ENCODE results near the gene NOP10. TPM values are rescaled to one million over a fixed set of nuclear protein-coding genes. Genes with fewer than 3 reads are reported as not detected.

Gene NOP10
- total RNA-seq, 1 experiment from 2014 or later = 235 TPM

DNA sequence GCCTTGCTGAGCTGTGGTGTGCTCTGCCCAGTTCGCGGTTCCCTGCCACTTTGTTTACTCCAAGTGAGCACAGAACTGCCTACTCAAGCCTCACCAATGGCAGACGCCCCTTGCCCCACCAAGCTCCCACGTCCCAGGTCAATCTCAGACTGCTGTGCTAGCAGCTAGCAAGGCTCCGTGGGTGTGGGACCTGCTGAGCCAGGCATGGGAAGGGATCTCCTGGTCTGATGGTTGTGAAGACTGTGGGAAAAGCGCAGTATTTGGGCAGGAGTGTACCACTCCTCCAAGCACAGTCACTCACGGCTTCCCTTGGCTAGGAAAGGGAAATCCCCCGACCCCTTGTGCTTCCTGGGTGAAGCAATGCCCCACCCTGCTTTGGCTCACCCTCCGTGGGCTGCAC is 50.3 kb downstream of the NOP10 start:
- H3K79me1 ChIP-seq (ENCODE audit: insufficient read depth, low read depth, low read length, poor library complexity, severe bottlenecking) = no peaks in the 10 kb centered on the region
- H3K4me2 ChIP-seq (ENCODE audit: insufficient read depth, insufficient read length, low read length) = no peak overlapping the region
- H3K9me3 Mint-ChIP-seq = no peaks in the 10 kb centered on the region; a peak in 1 of 5 replicates
- no peak overlapping the region for H3K18ac ChIP-seq (ENCODE audit: insufficient read length, low read depth, low read length)
- H2BK12ac ChIP-seq (ENCODE audit: insufficient read length, low read depth, low read length) = no peak overlapping the region
- H2BK20ac ChIP-seq (ENCODE audit: low read depth, low read length, poor library complexity, severe bottlenecking) = no peak overlapping the region
- no peak overlapping the region for H3K23ac ChIP-seq (ENCODE audit: insufficient read length, low read depth, low read length)
- no peaks in the 10 kb centered on the region for H3K4me1 Mint-ChIP-seq
- H2BK5ac ChIP-seq (ENCODE audit: insufficient read length, low read length) = no peak overlapping the region
- no peaks in the 10 kb centered on the region for H3K23me2 ChIP-seq (ENCODE audit: insufficient read length, low read depth, low read length, poor library complexity, severe bottlenecking)
- peaks cover 14% of the 10 kb centered on the region for H3K27me3 Mint-ChIP-seq (ENCODE audit: low read depth)
- no peak for DNase-seq
- H3K14ac ChIP-seq (ENCODE audit: insufficient read depth, low read length) = peak overlapping the region; percentile 87; the same call in 1 of the 2 replicates
- H3K79me2 ChIP-seq (ENCODE audit: insufficient read depth, low read length) = no peaks in the 10 kb centered on the region
- H2BK15ac ChIP-seq (ENCODE audit: low read depth, low read length) = no peak overlapping the region
- no peak overlapping the region for H3K27ac Mint-ChIP-seq
- WGBS (ENCODE audit: extremely low coverage, insufficient read length, low lambda C conversion rate) = no CpG with 5 or more reads among the region's 9 CpGs
- no peaks in the 10 kb centered on the region for H3K4me1 ChIP-seq (ENCODE audit: insufficient read depth, low read length)
- no peak overlapping the region for H3K27ac ChIP-seq (ENCODE audit: insufficient read length, low read depth, low read length)
- H4K5ac ChIP-seq (ENCODE audit: insufficient read length, low read depth, low read length) = no peak overlapping the region
- no peaks in the 10 kb centered on the region for H3K27me3 ChIP-seq (ENCODE audit: insufficient read depth, low read length)
- no peak overlapping the region for H3T11ph ChIP-seq (ENCODE audit: low read length)
- no peak overlapping the region for H2BK120ac ChIP-seq (ENCODE audit: low read depth, low read length, poor library complexity, severe bottlenecking)
- TF ChIP-seq, protein P1, sequence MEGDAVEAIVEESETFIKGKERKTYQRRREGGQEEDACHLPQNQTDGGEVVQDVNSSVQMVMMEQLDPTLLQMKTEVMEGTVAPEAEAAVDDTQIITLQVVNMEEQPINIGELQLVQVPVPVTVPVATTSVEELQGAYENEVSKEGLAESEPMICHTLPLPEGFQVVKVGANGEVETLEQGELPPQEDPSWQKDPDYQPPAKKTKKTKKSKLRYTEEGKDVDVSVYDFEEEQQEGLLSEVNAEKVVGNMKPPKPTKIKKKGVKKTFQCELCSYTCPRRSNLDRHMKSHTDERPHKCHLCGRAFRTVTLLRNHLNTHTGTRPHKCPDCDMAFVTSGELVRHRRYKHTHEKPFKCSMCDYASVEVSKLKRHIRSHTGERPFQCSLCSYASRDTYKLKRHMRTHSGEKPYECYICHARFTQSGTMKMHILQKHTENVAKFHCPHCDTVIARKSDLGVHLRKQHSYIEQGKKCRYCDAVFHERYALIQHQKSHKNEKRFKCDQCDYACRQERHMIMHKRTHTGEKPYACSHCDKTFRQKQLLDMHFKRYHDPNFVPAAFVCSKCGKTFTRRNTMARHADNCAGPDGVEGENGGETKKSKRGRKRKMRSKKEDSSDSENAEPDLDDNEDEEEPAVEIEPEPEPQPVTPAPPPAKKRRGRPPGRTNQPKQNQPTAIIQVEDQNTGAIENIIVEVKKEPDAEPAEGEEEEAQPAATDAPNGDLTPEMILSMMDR (conservative IDR thresholded peaks at IDR 0.05) = no peak
- H3K4me3 Mint-ChIP-seq = no peak overlapping the region
- H2AFZ ChIP-seq (ENCODE audit: low read length) = no peak overlapping the region
- H3K9me3 ChIP-seq (ENCODE audit: control insufficient read depth, low read depth, low read length) = no peaks in the 10 kb centered on the region
- H3K56ac ChIP-seq (ENCODE audit: insufficient read length, low read depth, low read length) = no peak overlapping the region
- no peak overlapping the region for H3K4ac ChIP-seq (ENCODE audit: low read depth, low read length)
- no peak overlapping the region for H4K91ac ChIP-seq (ENCODE audit: insufficient read length, low read depth, low read length)
- no peaks in the 10 kb centered on the region for H4K20me1 ChIP-seq (ENCODE audit: control insufficient read depth, insufficient read depth, insufficient read length)
- H3K36me3 Mint-ChIP-seq (ENCODE audit: insufficient read depth in 1 of 3, low read depth in 3 of 3) = peaks cover 0 to 3% (median 0%) of the 10 kb centered on the region in 3 experiments; a peak in 2 of 7 replicates
- H2AK5ac ChIP-seq (ENCODE audit: insufficient read length, low read length) = no peak overlapping the region
- H4K8ac ChIP-seq (replicated peaks; ENCODE audit: insufficient read length, low read depth, low read length) = no peak overlapping the region
- H3K9ac ChIP-seq (ENCODE audit: extremely low read depth, insufficient read length, low read length) = no peak overlapping the region

Small RNA genes within 50 kb of the gene (microRNA-seq; reads per million reads assigned to microRNA genes)
- not detected for gene MIR1233-1 (ENCODE audit: borderline microRNAs expressed)

Other genes with a start within 250 kb of the NOP10 start
- gene EMC7, start 241.3 kb downstream of the NOP10 start, total RNA-seq (2021) = 55.6 and 61.5 TPM in 2 replicates
- gene PGBD4, start 241.1 kb downstream of the NOP10 start, total RNA-seq (2021) = 0.94 and 1.2 TPM in 2 replicates
- 43.5 and 46.8 TPM in 2 replicates for gene KATNBL1, start 133.0 kb downstream of the NOP10 start, total RNA-seq (2021)
- 108 and 109 TPM in 2 replicates for gene EMC4, start 118.1 kb downstream of the NOP10 start, total RNA-seq (2021)
- 8.4 and 11.1 TPM in 2 replicates for gene SLC12A6, start 5.4 kb downstream of the NOP10 start, total RNA-seq (2021)
- gene NUTM1, start 179 bp upstream of the NOP10 start, total RNA-seq (2021) = 0.26 and 0.46 TPM in 2 replicates
- gene LPCAT4, start 24.1 kb upstream of the NOP10 start, total RNA-seq (2021) = 62.2 and 71.1 TPM in 2 replicates
- gene GOLGA8A, start 94.7 kb upstream of the NOP10 start, total RNA-seq (2021) = 56.3 and 58.8 TPM in 2 replicates
- 37.1 and 42.1 TPM in 2 replicates for gene GOLGA8B, start 240.5 kb upstream of the NOP10 start, total RNA-seq (2021)